Stimulated activated CD8-positive, alpha-beta memory T cell treated with anti-CD3 and anti-CD28 coated beads, Interleukin-12 subunit alpha, Interleukin-12 subunit beta, amount 100 ng/mL, for 1 hour (primary cell): ENCODE results near the gene DNAJB7.
A peak's percentile ranks its signal among the peaks of the same experiment; 100 is the strongest.
"Not testable (repeated sequence)": the region's sequence is repeated elsewhere in the genome, so short reads cannot be mapped to it uniquely, and the experiment has no call there.

ENCODE experiments used
- DNase-seq: peaks from one replicate; pipeline ENCODE4 v3.0.0-alpha.2; 2020; ENCODE audit warnings: low read depth

Gene DNAJB7

GRCh38 chr22:40844951-40845350 is 17.0 kb downstream of the DNAJB7 start:
- no peak for DNase-seq

- DNase-seq: no peak
Measured at GRCh38 chr22:40838486-40838885, 23.4 kb downstream of the DNAJB7 start.

DNA sequence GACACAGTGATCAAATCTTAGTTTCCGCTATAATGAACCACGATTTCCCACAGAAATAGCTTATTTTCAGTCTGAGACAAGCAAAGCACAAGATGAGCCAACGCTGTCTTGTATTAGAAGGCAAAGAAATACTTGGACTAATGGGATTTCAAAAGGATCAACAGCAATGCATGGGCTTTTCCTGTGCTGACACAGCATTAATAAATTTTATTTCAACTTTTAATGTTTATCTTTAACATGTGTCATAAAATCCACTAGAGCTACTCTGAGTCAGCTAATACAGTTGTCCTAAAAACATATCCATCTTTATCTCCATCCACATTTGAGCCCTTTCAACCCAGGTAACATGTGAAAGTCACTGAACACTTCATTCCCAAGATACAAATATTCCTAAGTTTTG is 27.3 kb downstream of the DNAJB7 start:
- DNase-seq: no peak

- no peak for DNase-seq
Measured at GRCh38 chr22:40829131-40829530, 32.8 kb downstream of the DNAJB7 start.

DNA sequence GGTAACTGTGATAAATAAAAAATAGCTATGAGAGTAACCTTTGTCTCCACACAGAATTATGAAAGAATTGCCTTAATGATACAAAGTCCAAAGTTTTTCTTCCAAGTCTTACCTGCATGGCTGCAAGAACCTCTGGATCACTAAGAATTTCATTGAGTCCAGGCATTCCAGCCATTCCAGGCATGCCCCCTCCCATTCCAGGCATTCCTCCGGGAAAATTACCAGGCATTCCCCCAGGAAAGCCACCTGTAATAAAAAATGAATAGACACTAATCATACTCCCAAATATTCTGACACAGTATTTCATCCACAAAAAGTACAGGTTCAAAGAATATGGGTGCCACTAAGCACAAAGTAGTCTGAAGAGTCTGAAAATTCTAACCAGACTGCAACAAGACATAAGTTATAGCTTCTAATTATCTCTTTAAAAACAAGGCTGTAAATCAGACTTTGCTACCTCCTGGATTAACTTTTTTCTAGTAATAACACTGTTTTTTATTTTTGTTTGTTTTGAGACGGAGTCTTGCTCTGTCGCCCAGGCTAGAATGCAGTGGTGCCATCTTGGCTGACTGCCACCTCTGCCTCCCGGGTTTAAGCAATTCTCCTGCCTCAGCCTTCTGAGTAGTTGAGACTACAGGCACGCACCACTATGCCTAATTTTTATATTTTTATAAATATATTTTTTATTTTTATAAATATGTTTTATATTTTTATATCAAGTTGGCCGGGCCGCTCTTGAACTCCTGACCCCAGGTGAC is 34.8 kb downstream of the DNAJB7 start:
- DNase-seq: no peak

DNA sequence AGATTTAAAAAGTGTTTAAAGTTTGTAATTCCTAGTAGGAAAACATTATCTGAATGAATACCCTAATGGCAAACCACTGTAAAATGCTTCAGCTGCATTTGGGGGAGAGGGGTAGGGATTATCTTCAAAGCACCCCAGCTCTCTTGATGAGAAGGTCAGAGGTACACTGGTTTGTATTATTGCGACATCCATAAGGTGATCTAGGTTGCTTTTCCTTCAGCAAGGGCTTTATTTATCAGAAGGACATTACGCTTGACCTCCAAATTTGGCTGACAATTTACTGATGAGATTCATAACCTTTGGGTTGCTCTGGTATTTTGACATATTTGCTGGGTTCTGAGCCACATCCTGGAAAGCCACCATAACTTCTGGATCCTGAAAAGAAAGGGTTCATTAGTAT is 35.6 kb downstream of the DNAJB7 start:
- not testable (repeated sequence) for DNase-seq

- DNase-seq: no peak
Measured at GRCh38 chr22:40823426-40823825, 38.5 kb downstream of the DNAJB7 start.

DNA sequence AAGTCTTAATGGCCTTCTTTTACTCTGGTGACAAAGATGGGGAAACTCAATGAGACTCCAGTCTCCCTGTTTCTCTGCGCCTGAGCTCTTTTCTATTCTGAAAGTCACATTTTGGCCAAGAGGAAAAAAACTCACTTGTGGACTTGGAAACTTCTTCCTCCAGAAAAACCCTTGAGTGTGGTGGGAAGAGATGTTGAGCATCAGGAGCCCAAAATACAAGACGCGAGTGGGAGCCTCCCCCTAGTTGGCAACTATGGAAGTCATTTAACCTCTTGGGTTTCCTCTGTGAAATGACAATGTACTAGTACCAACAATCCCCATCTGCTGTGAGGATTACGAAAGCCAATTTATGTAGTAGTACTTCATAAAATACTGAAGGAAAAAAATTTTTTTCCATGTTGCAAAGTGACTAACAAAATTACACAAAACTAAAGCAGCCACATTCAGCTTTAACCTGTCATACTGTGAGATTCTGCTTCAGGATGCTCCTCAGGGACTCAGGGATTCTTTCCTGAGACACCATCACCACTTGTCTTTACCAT is 42.2 kb downstream of the DNAJB7 start:
- no peak for DNase-seq

DNA sequence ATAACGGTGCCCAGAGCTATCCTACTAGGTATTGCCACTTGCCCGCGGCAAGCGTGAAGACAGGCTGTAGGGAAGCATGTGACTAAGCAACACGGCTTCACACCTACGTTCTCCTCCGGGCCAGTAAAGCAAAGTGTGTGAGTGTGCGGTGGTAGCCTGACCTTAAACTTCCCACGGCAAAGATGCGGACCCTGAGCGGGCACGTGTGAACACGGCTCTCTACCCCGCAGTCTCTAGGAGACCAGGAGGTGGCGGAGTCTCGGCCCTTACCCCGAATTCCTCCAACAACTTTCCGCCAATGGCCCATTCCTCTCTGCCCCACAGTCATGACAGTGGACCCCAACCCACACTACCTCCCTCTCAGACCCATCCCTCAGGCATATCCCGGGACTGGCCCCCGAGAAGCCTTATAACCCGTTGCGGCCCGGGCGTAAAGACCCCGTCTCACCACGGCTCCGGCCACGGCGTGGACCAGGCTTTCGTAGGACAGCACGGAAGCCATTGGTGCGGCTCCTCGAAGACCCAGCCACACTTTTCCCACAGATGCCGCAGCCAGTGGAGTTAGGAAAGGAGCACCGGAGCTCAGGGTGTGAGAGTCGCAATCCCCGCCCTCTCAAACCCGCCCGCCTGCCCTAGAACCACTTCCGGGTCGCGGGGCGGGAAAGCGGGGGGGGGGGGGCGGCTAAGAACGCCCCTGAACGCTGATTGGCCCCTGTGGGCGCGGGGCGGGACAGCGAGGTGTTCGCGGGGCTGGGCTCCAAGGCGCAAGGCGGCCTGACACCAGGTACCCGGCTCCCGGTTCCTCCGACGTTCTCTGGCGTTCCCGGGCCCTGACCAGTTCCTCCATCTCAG is 42.9 kb downstream of the DNAJB7 start, which contains the start of gene SLC25A17:
Gene SLC25A17 (minus strand): TSS at position 600 of the 852 bp plus-strand sequence. CDS start 98 bp downstream, at position 502.
- DNase-seq: peak; percentile 77

- no peak for DNase-seq
Measured at GRCh38 chr22:40818192-40818746, 43.6 kb downstream of the DNAJB7 start.

DNA sequence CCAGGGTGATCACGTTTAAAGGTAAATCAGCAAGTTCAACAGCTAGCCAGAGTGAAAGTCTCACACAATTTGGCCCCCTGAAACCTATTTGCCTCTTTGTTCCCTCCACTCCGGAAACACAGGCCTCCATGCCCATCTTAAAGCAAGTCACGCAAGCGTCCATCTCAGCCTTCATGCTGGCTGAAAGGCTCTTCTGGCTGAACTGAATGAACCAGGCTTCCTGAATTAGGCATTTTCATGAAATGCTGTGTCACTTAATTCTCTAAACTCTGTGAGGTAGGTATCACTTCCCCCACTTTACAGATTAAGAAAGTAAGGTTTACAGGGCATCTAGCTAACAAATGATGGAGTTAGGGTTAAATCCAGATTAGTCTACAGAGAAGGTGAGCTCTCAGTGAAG is 44.2 kb downstream of the DNAJB7 start:
- no peak for DNase-seq

- no peak for DNase-seq
Measured at GRCh38 chr22:40813912-40814315, 48.0 kb downstream of the DNAJB7 start.
